ENCODE data around the gene CNTNAP2. TPM values are rescaled to one million over a fixed set of nuclear protein-coding genes. Genes with fewer than 3 reads are reported as not detected.

Gene CNTNAP2
- total RNA-seq, 1 donor from 2014 or later = 9.2 TPM

GRCh38 chr7:148362541-148362940, 2245.9 kb downstream of the CNTNAP2 start:
- no peak for TF ChIP-seq CTCF (conservative IDR thresholded peaks at IDR 0.05; ENCODE audit: low read depth, low read length)
- no peak for DNase-seq (ENCODE audit: low read depth)
- no peak overlapping the region for H3K4me3 ChIP-seq (ENCODE audit: low read depth, low read length)

- no peak for TF ChIP-seq CTCF (conservative IDR thresholded peaks at IDR 0.05; ENCODE audit: low read depth, low read length)
- H3K4me3 ChIP-seq (ENCODE audit: low read depth, low read length) = no peak overlapping the region
- DNase-seq (ENCODE audit: low read depth) = no peak
Observed at GRCh38 chr7:148367731-148368475, 2251.3 kb downstream of the CNTNAP2 start.

DNA sequence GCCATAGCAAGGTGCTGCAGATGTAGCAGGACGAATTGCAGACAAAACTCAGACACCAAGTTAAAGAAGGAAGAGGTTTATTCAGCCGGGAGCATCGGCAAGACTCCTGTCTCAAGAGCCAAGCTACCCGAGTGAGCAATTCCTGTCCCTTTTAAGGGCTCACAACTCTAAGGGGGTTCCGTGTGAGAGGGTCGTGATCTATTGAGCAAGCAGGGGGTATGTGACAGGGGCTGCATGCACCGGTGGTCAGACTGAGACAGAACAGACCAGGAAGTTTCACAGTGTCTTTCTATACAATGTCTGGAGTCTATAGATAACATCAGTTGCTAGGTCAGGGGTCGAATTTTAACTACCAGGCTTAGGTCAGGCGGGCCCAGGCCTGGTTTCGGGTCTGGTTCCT, 2252.0 kb downstream of the CNTNAP2 start:
- H3K4me3 ChIP-seq (ENCODE audit: low read depth, low read length) = no peak overlapping the region
- TF ChIP-seq CTCF (conservative IDR thresholded peaks at IDR 0.05; ENCODE audit: low read depth, low read length) = no peak
- no peak for DNase-seq (ENCODE audit: low read depth)

DNA sequence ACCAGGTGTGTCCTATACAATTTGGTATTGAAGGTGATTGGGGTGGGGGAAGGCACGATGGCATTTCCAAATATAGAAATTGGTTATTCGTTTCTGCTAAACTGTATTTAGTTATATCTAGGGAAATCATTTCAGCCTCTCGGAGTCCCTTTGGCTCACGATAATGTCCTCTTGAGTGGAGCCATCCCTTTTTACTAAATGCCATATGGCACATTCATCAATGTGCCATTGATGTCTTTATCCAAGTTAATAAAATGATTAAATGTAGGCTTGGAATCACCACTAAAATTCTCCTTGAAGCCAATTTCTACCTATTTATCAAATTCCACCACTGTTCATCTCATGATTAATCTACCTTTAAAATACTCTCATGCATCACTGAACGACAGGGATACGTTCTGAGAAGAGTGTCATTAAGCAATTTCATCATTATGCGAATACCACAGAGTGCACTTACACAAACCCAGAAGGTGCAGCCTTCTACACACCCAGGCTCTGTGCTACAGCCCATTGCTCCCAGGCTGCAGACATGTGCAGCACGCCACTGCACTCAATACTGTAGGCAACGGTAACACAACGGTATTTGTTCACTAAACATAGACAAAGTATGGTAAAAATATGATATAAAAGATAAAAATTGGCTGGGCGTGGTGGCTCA, 2254.8 kb downstream of the CNTNAP2 start:
- TF ChIP-seq CTCF (conservative IDR thresholded peaks at IDR 0.05; ENCODE audit: low read depth, low read length) = no peak
- DNase-seq (ENCODE audit: low read depth) = no peak
- H3K4me3 ChIP-seq (ENCODE audit: low read depth, low read length) = no peak overlapping the region

DNA sequence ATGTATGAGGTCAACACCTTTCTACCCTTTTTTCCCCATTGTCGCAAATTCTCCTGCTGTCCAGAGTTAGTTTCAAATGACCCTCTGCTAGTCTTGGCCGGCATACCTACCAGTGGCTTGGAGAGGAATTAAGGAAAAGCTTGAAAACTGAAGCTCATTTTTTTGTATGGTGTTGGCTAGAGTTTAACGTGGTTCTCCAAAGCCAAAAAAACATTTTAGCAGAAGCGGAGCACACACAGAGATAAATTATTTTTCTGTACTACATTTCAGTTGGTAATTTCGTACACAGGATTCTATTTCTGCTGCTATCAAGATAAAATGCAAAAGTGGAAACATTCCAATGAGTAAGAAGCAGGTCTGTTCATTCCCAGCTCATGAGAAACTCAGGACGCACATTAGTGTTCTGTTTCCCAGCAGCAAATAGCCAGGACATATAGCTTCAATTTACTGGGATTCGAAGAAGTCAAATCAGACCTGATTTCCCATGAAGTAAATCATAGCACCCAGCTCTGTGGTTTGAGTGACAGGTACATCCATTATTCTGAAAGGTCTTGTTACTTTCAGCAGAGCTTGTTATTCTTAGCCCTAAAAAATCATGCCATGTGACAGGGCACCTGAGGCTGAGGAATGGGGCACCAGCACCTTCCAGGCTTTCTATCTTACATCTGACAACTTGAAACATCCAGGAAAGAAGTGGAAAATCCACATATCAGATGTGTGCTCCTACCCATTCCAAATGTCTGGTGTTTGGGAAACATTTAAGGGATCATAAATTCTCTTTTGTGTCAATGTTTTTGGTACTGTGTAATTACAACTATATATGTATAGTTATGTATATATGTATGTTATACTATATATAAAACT, 2258.0 kb downstream of the CNTNAP2 start:
- TF ChIP-seq CTCF (conservative IDR thresholded peaks at IDR 0.05; ENCODE audit: low read depth, low read length) = no peak
- DNase-seq (ENCODE audit: low read depth) = no peak

DNA sequence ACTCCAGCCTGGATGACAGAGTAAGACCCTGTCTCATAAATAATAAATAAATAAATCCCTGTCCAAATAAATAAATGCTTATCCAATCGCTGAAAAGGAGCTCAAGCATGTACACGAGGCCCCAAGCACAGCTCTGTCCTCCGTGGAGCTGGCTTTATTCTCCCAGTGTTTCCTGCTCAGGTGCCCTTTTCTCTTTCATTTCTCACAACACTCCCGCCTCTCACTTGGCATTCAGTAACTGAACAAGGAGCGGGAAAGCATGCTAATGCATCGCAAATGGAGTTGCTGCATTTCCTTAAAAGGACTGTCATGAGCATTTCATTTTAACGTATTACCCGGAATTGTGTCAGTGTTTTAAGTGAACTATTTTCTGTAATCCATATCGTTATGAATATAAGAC, 2263.1 kb downstream of the CNTNAP2 start:
- DNase-seq (ENCODE audit: low read depth) = no peak
- no peak overlapping the region for H3K4me3 ChIP-seq (ENCODE audit: low read depth, low read length)
- no peak for TF ChIP-seq CTCF (conservative IDR thresholded peaks at IDR 0.05; ENCODE audit: low read depth, low read length)

More for the DNA sequence above, 2258.0 kb downstream of the CNTNAP2 start:
- no peak overlapping the region for H3K4me3 ChIP-seq (ENCODE audit: low read depth, low read length)
